Mammary epithelial cell (primary cell): ENCODE measurements around the gene RORB.

Source experiments
- EZH2 ChIP-seq: IDR thresholded peaks from 2 replicates; pipeline ENCODE4 v1.6.1; 2012; ENCODE audit warnings: low read length, inconsistent platforms, borderline replicate concordance
- TF ChIP-seq, protein P1 (sequence below), 2 donors: IDR thresholded peaks in 1 of 2; conservative IDR thresholded peaks in 1 of 2; 2 replicates each; pipeline ENCODE4 v1.5.1; 2011 to 2012; ENCODE audit warnings: inconsistent platforms in 2 of 2, low read length in 2 of 2, mild to moderate bottlenecking in 2 of 2, control low read depth in 1 of 2, low read depth in 1 of 2; ENCODE audit not compliant: insufficient read depth in 1 of 2; ENCODE audit errors: extremely low read depth in 1 of 2

DNA sequence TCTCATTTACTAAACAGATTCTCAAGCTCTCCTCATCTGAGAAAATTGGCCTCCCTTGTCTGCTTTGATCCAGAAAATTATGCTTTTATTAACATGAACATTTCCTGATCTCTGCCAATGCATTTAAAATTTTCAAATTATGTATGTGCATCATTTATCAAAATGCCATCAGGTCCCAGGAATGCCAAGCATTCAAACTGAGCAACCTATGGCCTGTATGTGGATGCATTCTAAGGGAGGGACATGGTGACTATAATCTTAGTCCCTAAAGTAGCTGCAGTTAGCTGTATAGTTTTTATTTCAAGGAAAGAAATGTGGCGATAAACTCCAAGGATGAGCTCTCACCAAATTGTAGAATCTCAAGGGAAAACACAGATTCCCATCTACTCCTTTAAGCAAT, 9.7 kb upstream of the RORB start:
- no peak for TF ChIP-seq EZH2
- TF ChIP-seq, protein P1, sequence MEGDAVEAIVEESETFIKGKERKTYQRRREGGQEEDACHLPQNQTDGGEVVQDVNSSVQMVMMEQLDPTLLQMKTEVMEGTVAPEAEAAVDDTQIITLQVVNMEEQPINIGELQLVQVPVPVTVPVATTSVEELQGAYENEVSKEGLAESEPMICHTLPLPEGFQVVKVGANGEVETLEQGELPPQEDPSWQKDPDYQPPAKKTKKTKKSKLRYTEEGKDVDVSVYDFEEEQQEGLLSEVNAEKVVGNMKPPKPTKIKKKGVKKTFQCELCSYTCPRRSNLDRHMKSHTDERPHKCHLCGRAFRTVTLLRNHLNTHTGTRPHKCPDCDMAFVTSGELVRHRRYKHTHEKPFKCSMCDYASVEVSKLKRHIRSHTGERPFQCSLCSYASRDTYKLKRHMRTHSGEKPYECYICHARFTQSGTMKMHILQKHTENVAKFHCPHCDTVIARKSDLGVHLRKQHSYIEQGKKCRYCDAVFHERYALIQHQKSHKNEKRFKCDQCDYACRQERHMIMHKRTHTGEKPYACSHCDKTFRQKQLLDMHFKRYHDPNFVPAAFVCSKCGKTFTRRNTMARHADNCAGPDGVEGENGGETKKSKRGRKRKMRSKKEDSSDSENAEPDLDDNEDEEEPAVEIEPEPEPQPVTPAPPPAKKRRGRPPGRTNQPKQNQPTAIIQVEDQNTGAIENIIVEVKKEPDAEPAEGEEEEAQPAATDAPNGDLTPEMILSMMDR (conservative IDR thresholded peaks at IDR 0.05 in 1 of 2, IDR thresholded peaks at IDR 0.05 in 1 of 2; ENCODE audit: extremely low read depth in 1 of 2, insufficient read depth in 1 of 2, low read depth in 1 of 2, low read length in 2 of 2) = no peak
